Activated CD4-positive, alpha-beta T cell treated with anti-CD3 and anti-CD28 coated beads, Interleukin-2, amount 10 ng/mL, durations not matched to agents 7 days and 5 days (primary cell): Measurements from ENCODE around the gene NUP42. TPM values are rescaled to one million over a fixed set of nuclear protein-coding genes. Genes with fewer than 3 reads are reported as not detected.
"Not testable (repeated sequence)": the region's sequence is repeated elsewhere in the genome, so short reads cannot be mapped to it uniquely, and the experiment has no call there.

Experiments
- CTCF ChIA-PET: fragments of 350-600 bp; sonication (Branson Sonifier 250); formaldehyde crosslinking; loops from one replicate; lab custom pipeline; 2021; ENCODE audit warnings: antibody characterized with exemption; lab: Charles Lee
- POLR2A ChIA-PET: fragments of 350-600 bp; sonication (Branson Sonifier 250); formaldehyde crosslinking; loops from one replicate; lab custom pipeline; 2021; ENCODE audit warnings: antibody characterized with exemption; lab: Charles Lee
- DNase-seq: peaks from one replicate; pipeline ENCODE4 v3.0.0-alpha.2; 2020
- H3K27ac Mint-ChIP-seq: one replicate; pipeline ENCODE4 v1.8.0; 2021; ENCODE audit warnings: mild to moderate bottlenecking, moderate library complexity, mixed read lengths
- H3K27me3 Mint-ChIP-seq: one replicate; pipeline ENCODE4 v1.8.0; 2021; ENCODE audit warnings: mixed read lengths
- H3K36me3 Mint-ChIP-seq: one replicate; pipeline ENCODE4 v1.8.0; 2021; ENCODE audit warnings: low read depth, mixed read lengths
- H3K4me1 Mint-ChIP-seq: one replicate; pipeline ENCODE4 v1.8.0; 2021; ENCODE audit warnings: mixed read lengths
- H3K4me3 Mint-ChIP-seq: one replicate; pipeline ENCODE4 v1.8.0; 2021; ENCODE audit warnings: mild to moderate bottlenecking, moderate library complexity, mixed read lengths
- H3K9me3 Mint-ChIP-seq: one replicate; pipeline ENCODE4 v1.8.0; 2021; ENCODE audit warnings: mixed read lengths
- total RNA-seq, 2 experiments: library from RNA; stranded (reverse); gene quantifications; one replicate each; pipeline ENCODE4 v1.2.3, GENCODE V29; 2021

Gene NUP42
- total RNA-seq, 2 experiments from 2014 or later = 37.9 to 43.8 TPM

DNA sequence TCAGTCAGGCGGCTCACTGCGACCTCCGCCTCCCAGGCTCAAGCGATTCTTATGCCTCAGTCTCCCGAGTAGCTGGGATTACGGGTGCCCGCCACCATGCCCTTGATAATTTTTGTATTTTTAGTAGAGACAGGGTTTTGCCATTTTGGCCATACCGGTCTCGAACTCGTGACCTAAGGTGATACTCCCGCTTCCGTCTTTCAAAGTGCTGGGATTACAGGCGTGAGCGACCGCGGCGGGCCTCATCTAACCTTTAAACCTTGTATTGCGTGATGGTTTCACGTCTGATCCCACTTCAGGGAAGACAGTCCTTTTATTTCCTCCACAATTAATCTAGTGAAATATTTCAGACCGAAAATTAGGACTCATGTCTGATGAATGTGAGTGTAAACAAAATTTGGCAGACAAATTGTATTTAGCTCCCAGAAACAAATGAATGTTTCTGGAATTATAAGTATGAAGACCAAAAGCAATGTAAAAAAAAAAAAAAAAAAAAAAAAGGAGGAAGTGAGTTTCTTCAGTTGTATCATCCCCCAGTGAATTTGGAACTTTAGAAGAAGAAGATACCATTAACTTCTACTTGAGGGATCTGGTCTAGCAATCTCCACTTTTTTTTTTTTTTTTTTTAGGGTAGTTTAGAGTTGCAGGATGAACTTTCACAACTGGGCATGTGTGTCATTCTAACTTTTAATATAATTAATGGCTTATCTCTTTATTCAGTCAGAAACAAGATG, 1.6 kb downstream of the NUP42 start:
- Mint-ChIP-seq H3K36me3 (peaks cover 25% of the 10 kb centered on the region), H3K4me3 (peak overlapping the region; percentile 92), H3K27me3 (peaks cover 10% of the 10 kb centered on the region), H3K9me3 (no peaks in the 10 kb centered on the region), H3K27ac (peak overlapping the region; percentile 100), H3K4me1 (peaks cover 42% of the 10 kb centered on the region)
- POLR2A ChIA-PET = no interaction called here
- no peak for DNase-seq
- CTCF ChIA-PET = no interaction called here

DNA sequence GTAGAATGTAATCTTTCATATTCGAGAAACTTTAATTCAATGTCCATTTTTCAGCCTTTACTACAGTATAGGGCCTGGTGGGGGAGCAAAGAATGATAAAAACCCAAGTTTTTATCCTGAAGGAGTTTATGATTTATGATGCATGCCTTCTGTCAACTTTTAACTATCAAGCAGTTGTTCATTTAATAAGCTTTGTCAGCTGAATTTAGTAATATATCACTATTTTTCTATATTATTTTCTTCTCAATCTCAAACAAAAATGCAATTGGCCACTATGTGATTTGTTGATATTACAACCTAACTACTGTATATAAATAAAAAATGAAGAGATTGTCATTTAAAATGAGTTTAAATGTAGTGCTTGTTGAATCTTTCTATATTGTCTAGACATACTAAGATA, 2.4 kb downstream of the NUP42 start:
- H3K4me3 Mint-ChIP-seq = peak overlapping the region; percentile 92
- peaks cover 32% of the 10 kb centered on the region for H3K36me3 Mint-ChIP-seq
- POLR2A ChIA-PET = no interaction called here
- H3K27ac Mint-ChIP-seq = peak overlapping the region; percentile 73
- peaks cover 42% of the 10 kb centered on the region for H3K4me1 Mint-ChIP-seq
- CTCF ChIA-PET = interaction anchor here (1.6 kb wide), 1 partner anchor 9 kb away, joined by 6 read pairs; no protein-coding TSS in a partner anchor
- H3K9me3 Mint-ChIP-seq = no peaks in the 10 kb centered on the region
- no peak for DNase-seq
- peaks cover 3% of the 10 kb centered on the region for H3K27me3 Mint-ChIP-seq

DNA sequence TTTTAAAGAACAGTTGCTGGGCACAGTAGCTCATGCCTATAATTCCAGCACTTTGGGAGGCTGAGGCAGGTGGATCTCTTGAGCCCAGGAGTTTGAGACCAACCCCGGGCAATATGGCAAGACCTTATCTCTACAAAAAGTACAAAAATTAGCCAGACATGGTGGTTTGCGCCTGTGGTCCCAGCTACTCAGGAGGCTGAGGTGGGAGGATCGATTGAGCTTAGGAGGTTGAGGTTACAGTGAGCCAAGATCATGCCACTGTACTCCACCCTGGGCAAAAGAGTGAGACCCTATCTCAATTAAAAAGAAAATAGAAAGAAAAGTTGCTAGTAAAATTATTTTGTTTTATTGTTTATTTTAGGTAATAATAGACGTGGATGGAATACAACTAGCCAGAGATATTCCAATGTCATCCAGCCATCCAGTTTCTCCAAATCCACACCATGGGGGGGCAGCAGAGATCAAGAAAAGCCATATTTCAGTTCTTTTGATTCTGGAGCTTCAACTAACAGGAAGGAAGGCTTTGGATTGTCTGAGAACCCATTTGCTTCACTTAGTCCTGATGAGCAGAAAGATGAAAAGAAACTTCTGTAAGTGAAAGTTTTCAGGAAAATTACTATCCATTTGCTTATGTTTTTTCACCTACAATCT, 3.0 kb downstream of the NUP42 start:
- Mint-ChIP-seq H3K9me3 (no peaks in the 10 kb centered on the region), H3K4me1 (peaks cover 42% of the 10 kb centered on the region), H3K27me3 (peaks cover 2% of the 10 kb centered on the region), H3K36me3 (peaks cover 34% of the 10 kb centered on the region), H3K27ac (peak overlapping the region; percentile 9), H3K4me3 (no peak overlapping the region)
- CTCF ChIA-PET = interaction anchor here (1.3 to 1.6 kb wide), 2 partner anchors 9 to 13 kb away, joined by 4 to 6 read pairs; no protein-coding TSS in a partner anchor
- POLR2A ChIA-PET = no interaction called here
- DNase-seq = no peak

DNA sequence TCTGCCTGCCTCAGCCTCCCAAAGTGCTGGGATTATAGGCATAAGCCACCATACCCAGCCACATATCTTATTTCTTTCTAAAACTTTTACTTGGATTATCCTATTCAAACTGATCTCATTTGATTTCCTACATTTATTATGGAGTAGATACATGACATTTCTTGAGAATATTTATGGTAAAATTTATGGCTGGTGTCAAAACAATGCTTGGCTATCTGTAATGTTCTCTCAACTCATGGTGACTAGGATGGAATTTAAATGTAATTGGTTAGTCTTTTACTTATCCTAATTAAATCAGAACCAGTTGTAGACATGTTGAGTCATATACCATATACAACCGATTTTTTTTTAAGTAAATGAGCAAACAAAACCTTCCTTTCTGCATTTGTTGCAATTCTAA, 4.1 kb downstream of the NUP42 start:
- Mint-ChIP-seq H3K4me1 (peaks cover 36% of the 10 kb centered on the region), H3K27me3 (no peaks in the 10 kb centered on the region), H3K4me3 (no peak overlapping the region), H3K9me3 (no peaks in the 10 kb centered on the region), H3K27ac (no peak overlapping the region), H3K36me3 (peaks cover 40% of the 10 kb centered on the region)
- ChIA-PET CTCF (interaction anchor here (1.3 kb wide), 1 partner anchor 11 kb away, joined by 4 read pairs; no protein-coding TSS in a partner anchor), POLR2A (no interaction called here)
- no peak for DNase-seq

DNA sequence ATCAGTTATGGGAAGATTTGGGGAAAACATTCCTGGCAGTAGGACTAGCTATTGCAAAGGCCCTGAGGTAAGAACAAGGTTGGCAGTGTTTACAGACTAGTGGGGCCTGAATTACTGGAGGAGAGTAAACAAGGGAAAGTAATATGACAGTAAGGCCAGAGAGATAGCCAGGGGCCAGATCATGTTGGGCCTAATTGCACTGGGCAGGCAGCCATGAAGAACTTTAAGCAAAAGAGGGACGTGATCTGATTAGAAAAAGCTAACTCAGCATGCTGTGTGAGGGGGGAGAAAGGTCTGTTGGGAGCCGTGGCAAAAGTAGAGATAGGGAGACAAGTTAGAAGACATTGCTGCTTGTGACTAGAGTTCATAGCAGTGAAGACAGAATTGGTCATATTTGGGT, 9.2 kb downstream of the NUP42 start:
- Mint-ChIP-seq H3K9me3 (no peaks in the 10 kb centered on the region), H3K27ac (no peak overlapping the region), H3K27me3 (no peaks in the 10 kb centered on the region), H3K4me1 (peaks cover 6% of the 10 kb centered on the region), H3K4me3 (no peak overlapping the region), H3K36me3 (peaks cover 37% of the 10 kb centered on the region)
- CTCF ChIA-PET = no interaction called here
- POLR2A ChIA-PET = no interaction called here
- no peak for DNase-seq

DNA sequence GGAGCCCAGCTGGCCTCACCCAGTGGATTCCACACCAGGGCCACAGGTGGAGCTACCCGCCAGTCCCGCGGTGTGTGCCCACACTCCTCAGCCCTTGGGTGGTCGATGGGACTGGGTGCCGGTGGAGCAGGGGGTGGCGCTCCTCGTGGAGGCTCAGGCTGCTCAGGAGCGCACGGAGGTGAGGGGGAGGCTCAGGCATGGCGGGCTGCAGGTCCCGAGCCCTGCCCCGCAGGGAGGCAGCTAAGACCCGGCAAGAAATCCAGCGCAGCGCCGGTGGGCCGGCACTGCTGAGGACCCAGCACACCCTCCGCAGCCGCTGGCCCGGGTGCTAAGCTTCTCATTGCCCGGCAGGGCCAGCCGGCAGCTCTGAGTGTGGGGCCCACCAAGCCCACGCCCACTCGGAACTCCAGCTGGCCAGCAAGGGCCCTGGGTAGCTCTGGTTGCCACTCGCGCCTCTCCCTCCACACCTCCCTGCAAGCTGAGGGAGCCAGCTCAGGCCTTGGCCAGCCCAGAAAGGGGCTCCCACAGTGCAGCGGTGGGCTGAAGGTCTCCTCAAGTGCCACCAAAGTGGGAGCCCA, 11.9 kb downstream of the NUP42 start:
- not testable (repeated sequence) for H3K27ac Mint-ChIP-seq, H3K4me1 Mint-ChIP-seq, DNase-seq, H3K27me3 Mint-ChIP-seq, H3K9me3 Mint-ChIP-seq, H3K4me3 Mint-ChIP-seq
- CTCF ChIA-PET = interaction anchor here (1.2 to 1.5 kb wide), 2 partner anchors 9 to 16 kb away, joined by 3 to 6 read pairs; no protein-coding TSS in a partner anchor
- POLR2A ChIA-PET = interaction anchor here (0.6 kb wide), 1 partner anchor 136 kb away, joined by 3 read pairs; no protein-coding TSS in a partner anchor
- H3K36me3 Mint-ChIP-seq = peaks cover 35% of the 10 kb centered on the region

DNA sequence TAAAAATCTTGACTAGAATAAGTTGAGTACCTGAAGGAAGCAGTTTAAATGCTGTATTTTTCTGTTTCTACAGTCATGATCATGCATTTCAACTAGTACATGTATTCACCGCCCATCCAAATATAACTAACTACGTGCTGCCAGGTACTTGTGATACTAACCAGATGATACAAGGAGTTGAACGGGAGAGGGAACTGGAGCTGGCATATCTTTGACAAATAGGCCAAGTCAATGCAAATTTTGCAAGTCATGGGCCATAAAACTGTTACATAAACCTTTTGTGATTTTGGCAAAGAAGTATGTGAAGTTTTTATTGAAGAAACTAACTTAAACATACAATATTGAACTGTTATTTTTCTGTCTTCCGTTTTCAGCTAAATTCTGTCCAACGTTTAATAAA, 14.5 kb downstream of the NUP42 start:
- H3K9me3 Mint-ChIP-seq = no peaks in the 10 kb centered on the region
- ChIA-PET POLR2A (no interaction called here), CTCF (interaction anchor here (0.6 kb wide), 1 partner anchor 58 kb away, joined by 3 read pairs; no protein-coding TSS in a partner anchor)
- no peak overlapping the region for H3K27ac Mint-ChIP-seq
- no peaks in the 10 kb centered on the region for H3K27me3 Mint-ChIP-seq
- H3K4me1 Mint-ChIP-seq = no peaks in the 10 kb centered on the region
- H3K36me3 Mint-ChIP-seq = peaks cover 34% of the 10 kb centered on the region
- DNase-seq = no peak
- no peak overlapping the region for H3K4me3 Mint-ChIP-seq

DNA sequence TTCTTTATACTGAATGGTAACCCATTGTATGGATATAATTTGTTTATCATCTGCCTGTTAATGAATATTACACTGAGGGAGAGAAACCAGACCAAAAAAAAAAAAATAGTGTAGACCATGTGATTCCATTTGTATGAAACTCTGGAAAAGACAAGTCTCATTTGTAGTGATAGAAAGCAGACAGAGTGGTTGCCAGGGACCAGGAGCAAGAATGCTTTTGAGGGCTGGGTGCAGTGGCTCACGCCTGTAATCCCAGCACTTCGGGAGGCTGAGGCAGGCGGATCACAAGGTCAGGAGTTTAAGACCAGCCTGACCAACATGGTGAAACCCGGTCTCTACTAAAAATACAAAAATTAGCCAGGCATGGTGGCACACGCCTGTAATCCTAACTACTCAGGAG, 15.9 kb downstream of the NUP42 start:
- H3K4me1 Mint-ChIP-seq, DNase-seq, H3K27ac Mint-ChIP-seq, POLR2A ChIA-PET, H3K4me3 Mint-ChIP-seq, H3K27me3 Mint-ChIP-seq, H3K9me3 Mint-ChIP-seq: not testable (repeated sequence)
- CTCF ChIA-PET = interaction anchor here (1.3 kb wide), 1 partner anchor 12 kb away, joined by 4 read pairs; no protein-coding TSS in a partner anchor
- peaks cover 33% of the 10 kb centered on the region for H3K36me3 Mint-ChIP-seq

DNA sequence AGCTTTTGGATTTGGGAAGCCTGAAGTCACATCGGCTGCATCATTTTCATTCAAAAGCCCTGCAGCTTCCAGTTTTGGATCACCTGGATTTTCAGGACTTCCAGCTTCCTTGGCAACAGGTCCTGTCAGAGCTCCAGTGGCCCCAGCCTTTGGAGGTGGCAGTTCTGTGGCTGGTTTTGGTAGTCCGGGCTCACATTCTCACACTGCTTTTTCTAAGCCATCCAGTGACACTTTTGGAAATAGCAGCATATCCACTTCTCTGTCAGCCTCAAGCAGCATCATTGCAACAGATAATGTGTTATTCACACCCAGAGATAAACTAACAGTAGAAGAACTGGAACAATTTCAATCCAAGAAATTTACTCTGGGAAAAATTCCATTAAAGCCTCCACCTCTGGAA, 18.5 kb downstream of the NUP42 start:
- H3K27ac Mint-ChIP-seq = no peak overlapping the region
- CTCF ChIA-PET = interaction anchor here (1.3 kb wide), 1 partner anchor 18 kb away, joined by 3 read pairs; the partner anchor contains the start of gene NUP42
- peaks cover 1% of the 10 kb centered on the region for H3K27me3 Mint-ChIP-seq
- peaks cover 1% of the 10 kb centered on the region for H3K4me1 Mint-ChIP-seq
- POLR2A ChIA-PET = no interaction called here
- no peaks in the 10 kb centered on the region for H3K9me3 Mint-ChIP-seq
- no peak for DNase-seq
- peaks cover 49% of the 10 kb centered on the region for H3K36me3 Mint-ChIP-seq
- no peak overlapping the region for H3K4me3 Mint-ChIP-seq

DNA sequence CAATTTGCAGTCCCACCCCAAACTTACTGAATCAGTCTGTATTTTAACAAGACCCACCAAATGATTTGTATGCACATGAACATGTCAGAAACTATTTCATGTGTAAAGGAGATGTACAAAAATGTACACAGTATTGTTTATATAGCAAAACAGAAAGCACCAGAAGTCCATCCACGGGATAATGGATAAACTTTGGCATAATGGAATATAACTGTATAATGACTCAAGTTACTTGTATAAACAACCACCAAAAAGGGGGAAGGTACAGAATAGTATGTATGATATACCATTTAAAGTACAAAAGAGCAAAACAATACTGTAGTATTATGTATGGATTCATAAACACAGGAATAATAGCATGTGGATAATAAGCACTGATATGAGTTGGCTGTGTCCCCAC, 22.4 kb downstream of the NUP42 start:
- CTCF ChIA-PET = interaction anchor here (0.8 kb wide), 1 partner anchor 23 kb away, joined by 3 read pairs; the partner anchor contains the start of gene NUP42
- peaks cover 26% of the 10 kb centered on the region for H3K27me3 Mint-ChIP-seq
- DNase-seq = no peak
- H3K9me3 Mint-ChIP-seq = no peaks in the 10 kb centered on the region
- H3K36me3 Mint-ChIP-seq = peaks cover 42% of the 10 kb centered on the region
- H3K27ac Mint-ChIP-seq = no peak overlapping the region
- H3K4me1 Mint-ChIP-seq = peaks cover 8% of the 10 kb centered on the region
- POLR2A ChIA-PET = no interaction called here
- H3K4me3 Mint-ChIP-seq = no peak overlapping the region

DNA sequence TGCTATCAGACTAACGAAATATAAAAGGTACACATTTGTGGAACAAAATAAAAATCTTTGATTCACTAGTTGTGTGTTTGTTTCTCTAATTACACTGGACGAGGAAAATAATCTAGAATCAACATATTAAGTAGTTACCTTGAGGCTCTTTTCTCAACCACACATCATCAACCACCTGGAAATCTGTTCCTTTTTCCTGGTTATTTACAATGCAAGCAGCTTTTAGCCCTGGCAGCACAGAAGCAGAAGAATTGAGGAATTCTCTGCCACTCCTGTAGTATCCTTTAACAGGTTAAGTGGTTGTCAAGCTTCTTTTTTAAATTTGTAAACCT, 23.7 kb downstream of the NUP42 start:
- ChIA-PET POLR2A (no interaction called here), CTCF (no interaction called here)
- peaks cover 8% of the 10 kb centered on the region for H3K4me1 Mint-ChIP-seq
- peak overlapping the region; percentile 42 for H3K4me3 Mint-ChIP-seq
- no peak overlapping the region for H3K27ac Mint-ChIP-seq
- H3K9me3 Mint-ChIP-seq = no peaks in the 10 kb centered on the region
- peaks cover 35% of the 10 kb centered on the region for H3K36me3 Mint-ChIP-seq
- DNase-seq = no peak
- peaks cover 26% of the 10 kb centered on the region for H3K27me3 Mint-ChIP-seq

DNA sequence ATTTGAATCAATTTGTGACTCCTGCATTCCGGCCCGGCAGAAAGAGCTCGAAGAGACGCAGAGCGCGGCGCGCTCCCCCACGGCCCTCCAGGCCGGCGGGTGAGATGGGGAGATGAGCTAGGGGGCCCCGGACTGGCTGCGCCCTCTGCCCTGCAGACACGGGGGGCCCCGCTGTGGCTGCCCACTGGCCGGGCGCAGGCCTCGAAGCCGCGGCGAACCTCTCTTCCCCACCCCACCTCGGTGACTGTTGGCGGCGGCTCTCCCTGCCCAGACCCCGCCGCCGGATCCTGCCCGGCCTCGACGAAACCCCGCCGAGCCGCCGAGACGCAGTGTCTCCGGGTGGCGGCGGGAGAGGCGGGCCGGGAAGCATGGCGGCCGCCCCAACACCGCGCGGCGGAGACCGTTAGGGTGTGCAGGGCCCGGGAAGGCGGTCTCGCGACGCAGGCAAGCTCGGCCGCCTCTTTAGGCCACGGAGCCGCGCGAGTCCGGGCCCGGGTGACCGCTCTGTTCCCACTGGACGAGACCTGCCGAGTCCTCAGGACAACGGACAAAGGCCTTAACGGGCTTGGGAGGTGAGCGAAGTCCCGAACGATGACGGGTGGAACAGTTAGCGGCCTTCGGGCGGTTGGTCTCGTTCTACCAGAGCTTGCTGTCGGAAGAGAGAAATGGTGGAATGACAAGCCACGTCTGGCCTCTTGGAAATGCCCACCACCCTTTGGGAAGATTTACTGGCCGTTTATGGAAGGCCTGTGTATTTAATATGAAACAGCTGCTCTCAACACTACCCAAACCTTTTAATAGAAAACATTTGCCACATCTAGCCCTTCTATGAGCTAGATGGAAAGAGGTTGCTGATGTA, 24.3 kb downstream of the NUP42 start:
- ChIA-PET CTCF (no interaction called here), POLR2A (no interaction called here)
- peak overlapping the region; percentile 42 for H3K4me3 Mint-ChIP-seq
- peaks cover 8% of the 10 kb centered on the region for H3K4me1 Mint-ChIP-seq
- peaks cover 32% of the 10 kb centered on the region for H3K36me3 Mint-ChIP-seq
- H3K27me3 Mint-ChIP-seq = peaks cover 31% of the 10 kb centered on the region
- H3K9me3 Mint-ChIP-seq = no peaks in the 10 kb centered on the region
- DNase-seq = no peak
- no peak overlapping the region for H3K27ac Mint-ChIP-seq
